HG03460 (cell line): Measurements from ENCODE around the gene HIGD1A.

Source experiments
- ATAC-seq: cut with Tn5 transposase; IDR thresholded peaks from one replicate; pipeline ENCODE4 v1.9.1; 2021; ENCODE audit not compliant: unreplicated experiment

HIGD1A gene

DNA sequence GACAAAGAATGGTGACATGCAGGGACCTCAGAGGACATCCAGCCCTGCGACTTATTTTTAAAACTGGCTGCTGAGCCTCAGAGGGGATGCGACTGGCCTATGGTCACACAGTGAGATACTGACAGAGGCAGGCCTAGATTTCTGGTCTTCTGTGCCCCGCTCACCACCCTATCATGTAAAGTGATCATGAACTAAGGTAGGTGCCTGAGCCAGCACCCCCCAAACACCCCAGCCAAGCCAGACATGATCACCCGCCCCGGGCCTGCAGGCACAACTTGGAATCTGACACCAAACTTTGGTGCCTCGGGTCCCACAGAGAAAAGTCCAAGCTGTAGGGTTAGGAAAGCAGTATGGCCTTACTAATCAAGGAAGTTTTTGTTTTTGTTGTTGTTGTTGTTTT is 67.8 kb downstream of the HIGD1A start:
- ATAC-seq, result no peak

DNA sequence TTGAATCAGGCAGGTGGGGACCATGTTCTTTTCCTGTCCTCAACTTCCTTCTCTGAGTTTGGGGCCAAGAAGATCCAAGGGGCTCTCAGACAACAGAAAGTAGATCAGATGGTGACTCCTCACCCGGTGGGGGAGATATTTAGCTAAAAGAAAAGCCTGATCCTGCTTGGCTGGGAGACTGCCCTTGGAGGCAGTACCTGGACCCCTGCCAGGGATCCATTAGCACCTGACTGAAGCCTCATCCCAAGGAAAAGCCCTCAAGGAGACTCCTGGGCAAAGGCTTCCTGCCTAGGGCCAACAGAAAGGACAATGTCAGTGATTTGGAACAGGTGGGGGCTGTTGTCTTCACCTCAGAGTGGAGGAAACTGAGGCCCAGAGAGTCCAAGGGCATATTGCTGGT is 68.2 kb downstream of the HIGD1A start:
- no peak for ATAC-seq

DNA sequence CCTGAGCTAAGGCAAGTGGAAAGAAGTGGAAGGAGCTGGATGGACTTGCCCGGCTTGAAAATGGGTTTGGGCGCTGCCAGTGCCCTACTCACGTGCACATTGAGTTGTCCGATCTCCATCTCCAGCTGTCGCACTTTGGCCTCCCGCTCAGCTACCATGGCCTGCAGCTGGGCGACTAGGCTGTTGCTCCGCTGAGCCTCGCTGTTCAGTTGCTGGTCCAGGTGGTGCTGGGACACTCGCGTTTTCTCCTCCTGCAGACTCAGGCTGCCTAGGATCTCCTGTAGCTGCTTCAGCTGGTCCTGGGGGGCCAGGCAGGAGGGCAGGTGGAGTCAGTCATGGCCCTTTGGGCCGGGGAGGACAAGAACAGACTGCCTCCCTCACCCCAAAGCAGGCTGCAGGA is 68.7 kb downstream of the HIGD1A start:
- ATAC-seq, result no peak

DNA sequence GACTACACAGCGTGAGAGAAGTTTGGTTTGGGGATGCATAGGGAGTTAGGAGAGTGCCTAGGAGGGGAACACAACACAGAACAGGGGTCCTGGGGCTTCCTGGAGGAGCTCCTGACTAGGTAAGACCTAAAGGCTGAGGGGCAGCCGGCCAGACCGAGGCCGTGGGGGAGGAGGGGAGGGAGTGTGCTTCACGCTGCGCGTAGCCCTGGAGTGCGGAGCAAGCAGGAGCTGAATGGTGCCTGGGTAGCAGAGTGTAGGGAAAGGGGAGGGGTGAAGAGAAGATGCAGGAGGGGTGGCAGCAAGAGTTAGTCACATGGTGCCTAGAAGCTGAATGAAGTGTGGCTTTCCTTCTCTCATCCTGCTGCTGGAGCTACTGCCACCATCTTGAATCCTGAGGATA is 69.3 kb downstream of the HIGD1A start:
- ATAC-seq, result no peak

DNA sequence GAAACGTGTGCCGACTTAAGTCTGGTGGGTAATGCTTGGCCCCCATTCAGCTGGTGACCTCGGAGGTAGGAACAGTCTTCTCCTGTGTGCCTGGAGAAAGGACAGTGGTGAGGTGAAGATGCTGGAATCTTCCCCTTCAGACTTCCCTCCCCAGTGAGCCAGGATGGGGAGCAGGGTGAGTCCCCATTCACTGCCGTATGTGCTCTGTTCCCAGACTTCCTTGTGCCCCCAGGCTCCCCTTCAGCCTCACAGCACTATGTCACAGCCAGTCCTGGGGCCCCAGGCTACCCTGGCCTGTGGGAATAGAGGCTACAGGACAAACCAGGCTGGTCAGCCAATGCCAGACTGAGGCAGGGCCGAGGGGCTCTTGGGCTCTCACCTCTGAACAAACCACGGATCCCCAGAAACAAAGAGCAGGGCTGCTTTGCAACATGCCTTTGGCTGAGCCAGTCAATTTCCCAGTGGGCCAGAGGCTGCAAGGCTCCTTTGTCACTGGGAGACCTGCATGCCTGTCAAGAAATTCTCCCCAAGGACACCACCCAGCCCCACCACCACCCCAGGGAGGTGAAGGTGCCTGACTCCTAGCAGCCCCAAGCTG is 69.9 kb downstream of the HIGD1A start:
- no peak for ATAC-seq

DNA sequence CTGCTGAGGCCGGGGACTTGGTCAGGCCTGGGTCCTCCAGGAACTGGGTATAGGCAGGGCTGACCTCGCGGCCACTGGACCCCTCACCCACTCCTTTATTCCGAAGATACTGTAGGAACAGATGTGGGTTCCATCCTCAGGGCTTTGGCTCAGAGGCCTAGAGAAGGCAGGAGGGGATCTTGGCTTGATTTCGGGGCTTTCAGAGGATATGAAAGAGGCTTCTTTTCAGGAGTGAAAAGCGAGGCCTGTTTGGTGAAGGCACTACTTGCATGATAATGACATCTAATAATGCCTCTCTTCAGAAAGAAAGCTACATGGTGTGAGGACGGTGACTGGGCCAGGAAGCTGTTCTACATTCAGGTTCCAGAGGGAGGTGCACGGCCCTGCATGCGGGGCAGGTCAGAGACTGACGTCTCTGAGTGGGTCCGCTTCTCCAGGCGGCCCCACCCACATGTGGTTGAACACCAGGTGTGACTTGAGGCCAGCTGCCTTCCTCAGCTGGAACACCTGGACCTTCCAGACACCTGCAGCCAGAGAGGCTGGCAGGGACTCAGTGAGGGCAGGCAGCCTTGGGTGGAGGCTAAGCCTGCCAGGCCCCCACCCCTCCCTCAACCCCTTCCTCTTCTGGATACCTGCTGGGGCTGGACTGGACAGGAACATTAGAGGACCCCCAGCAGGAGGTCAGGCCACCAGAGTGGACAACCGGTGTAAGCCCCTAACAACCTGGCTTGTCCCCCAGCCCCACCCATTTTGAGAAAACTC is 70.6 kb downstream of the HIGD1A start:
- no peak for ATAC-seq
